Stimulated activated CD8-positive, alpha-beta memory T cell treated with anti-CD3 and anti-CD28 coated beads, Interleukin-7, amount 100 ng/mL, for 4 hours (primary cell): Measurements from ENCODE around the gene NCOA1.

Source experiments
- DNase-seq, 2 donors: peaks; one replicate each; pipeline ENCODE4 v3.0.0-alpha.2; 2020; ENCODE audit warnings: low read depth in 2 of 2

The NCOA1 gene

GRCh38 chr2:24742730-24743129 lies 251.7 kb downstream of the NCOA1 start:
- no peak for DNase-seq

DNA sequence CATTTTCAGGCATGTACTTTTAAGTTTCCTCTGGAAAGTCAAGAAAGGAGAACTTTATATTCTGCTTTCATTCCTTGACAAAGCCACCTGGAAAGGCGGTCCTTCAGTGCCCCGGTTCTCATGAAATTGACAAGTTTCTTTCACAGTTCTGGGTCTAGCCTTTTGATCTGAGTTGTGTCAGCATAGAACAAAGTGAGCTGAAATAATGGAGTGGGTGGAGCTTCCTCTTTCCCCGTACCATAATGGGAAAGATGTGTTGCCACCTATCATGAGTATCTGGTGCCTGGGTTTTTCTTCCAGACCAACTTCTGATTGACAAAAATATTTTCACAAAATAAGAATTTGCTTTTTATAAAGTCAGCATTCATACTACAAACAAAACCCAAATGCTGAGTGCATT lies 252.9 kb downstream of the NCOA1 start:
- no peak for DNase-seq

DNA sequence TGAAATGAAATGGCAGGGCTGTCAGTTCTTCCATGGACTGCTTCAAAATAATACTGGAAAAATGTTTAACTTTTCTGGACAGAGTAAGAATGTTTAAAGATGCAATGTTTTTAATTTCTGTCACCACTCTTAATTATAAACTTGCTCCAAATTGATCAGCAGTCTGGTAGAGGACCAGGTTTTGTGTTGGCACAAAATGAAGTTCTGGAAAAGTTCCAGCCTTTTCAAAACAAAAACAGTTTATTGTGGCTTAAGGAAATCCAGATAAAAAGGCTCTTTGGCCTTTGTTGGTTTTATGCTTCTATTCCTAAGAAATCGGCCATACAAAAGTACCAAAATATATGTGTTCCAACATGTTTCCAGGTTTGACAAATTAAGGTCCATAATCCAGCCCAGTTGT lies 253.3 kb downstream of the NCOA1 start:
- DNase-seq: no peak

DNA sequence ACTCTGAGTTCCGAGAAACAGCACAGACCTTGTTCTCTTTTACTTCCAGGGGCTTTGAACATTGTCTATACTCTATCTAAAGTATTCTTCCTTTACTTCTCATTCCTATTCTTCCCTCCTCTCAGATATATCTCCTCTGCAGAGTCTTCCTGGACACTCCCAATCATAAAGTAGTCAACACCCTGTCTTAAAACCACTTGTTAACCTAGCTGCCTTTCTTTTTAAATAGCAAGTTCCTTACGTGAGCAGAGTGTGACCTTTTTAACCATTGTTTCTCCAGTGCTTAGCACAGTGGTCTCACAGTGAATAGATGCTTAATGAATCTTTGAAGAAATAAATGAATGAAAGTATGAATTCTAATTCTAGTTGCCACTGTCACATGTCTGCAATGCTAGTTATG lies 254.8 kb downstream of the NCOA1 start:
- DNase-seq: no peak

GRCh38 chr2:24747299-24747698 lies 256.2 kb downstream of the NCOA1 start:
- no peak for DNase-seq

DNA sequence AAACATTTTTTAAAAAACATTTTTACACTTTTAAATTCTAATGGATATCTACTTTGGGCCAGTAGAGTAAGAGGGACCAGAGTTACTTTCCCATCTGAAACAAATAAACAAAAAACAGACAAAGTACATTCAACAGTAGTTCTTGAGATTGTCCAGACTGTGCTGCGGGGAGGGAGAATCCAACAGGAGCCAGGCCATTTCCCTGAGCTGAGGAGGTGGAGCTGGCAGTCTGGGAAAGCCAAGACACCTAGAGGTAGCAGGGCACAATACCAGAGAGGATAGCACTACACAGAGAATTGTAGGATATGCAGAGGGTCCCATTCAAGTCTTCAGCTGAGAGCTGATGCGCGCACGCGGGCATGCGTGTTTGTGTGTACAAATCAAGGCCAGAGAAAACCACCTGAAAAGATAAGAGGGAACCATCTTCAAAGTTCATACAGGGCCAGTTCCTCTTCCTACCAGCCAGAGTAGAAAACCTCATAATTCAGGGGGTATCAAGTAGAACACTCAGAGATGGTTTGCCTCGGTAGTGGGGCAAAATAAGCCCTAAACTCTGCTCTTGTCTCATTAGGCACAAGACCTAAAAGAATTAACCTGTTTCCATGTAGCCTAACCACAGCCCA lies 258.1 kb downstream of the NCOA1 start:
- no peak for DNase-seq

- DNase-seq: no peak
Observed at GRCh38 chr2:24754985-24755705, 264.1 kb downstream of the NCOA1 start.

DNA sequence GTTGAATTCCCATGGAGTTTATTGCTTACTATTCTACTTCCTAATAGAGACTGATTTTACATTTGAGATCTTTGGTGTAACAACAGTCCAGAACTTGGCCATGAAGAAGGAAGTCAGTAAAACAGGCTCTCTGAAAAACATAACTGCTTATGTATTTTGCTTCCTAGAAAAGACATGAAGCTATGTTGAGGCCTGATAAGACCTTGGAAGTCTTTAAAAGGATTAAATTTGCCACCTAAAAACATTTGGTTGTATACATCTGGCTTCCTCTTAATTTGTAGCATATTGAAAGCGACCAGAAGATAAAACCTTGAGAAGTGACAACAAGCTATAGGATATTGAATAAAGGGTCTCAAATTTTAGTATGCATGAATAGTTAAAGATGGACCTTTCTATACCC lies 265.7 kb downstream of the NCOA1 start:
- DNase-seq: no peak

DNA sequence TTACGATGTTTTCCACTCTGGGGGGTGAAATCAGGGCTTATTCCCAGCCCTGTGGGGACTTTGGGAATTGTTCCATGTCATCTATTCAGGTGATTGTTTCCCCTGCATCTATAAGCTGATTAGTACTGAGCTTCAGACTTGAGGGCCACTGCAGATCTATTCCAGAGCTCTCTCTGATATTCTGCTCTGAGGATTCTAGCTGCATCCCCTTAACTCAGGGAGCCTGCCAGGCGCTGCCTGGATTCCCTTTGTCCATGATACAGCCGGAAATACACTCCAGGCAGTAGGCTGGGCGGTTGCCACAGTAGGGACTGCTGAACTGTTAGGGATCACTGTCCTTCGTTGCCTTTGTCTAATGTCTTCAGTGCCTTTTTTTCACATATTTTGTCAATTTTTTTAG lies 270.8 kb downstream of the NCOA1 start:
- DNase-seq: no peak

GRCh38 chr2:24762518-24762917 lies 271.5 kb downstream of the NCOA1 start:
- DNase-seq: no peak

DNA sequence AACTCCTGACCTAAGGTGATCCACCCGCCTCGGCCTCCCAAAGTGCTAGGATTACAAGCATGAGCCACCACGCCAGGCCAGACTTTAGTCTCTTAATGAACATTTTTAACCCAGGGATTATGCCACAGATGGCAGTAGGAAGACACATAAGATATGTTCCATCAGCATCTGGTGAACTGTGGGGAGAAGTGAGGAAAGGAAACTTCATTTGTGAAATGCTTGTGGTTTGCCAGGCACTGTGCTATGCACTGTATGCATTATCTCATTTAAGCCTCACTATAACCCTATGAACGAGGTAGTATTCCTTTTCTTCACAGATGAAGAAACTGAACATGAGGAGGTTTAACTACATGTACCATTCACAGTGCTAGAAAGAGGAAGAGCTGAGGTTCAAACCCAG lies 272.8 kb downstream of the NCOA1 start:
- no peak for DNase-seq

- no peak for DNase-seq
Observed at GRCh38 chr2:24766609-24767008, 275.6 kb downstream of the NCOA1 start.

DNA sequence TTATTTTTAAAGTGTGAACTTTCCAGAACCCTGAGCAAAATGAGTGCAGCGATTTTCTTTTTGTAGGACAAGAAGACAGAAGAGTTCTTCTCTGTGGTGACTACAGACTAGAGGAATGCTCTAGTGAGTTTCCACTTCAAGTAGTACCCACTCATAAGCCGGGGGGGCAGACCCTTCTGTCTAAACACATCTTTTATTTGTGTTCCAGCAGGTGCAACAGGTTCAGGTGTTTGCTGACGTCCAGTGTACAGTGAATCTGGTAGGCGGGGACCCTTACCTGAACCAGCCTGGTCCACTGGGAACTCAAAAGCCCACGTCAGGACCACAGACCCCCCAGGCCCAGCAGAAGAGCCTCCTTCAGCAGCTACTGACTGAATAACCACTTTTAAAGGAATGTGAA lies 277.0 kb downstream of the NCOA1 start:
- no peak for DNase-seq

DNA sequence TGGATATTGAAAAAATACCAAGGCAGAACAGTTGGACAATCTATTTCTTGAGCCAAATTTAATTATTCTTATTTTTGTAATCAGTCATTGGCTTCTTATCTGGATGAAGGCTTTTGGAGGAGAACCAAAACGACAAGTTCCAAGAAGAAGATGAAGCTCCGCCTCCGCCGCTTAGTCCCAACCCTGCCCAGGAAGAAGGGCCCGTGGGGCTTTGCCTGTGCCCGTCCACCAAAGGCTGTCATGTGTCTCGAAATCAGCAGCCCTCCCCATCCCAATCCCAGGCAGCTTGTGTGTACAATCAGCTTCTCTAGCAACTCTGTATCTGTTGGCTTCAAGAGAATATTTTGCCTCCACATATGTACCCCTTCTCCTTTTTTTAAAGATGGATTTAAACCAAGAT lies 277.5 kb downstream of the NCOA1 start:
- DNase-seq: no peak

GRCh38 chr2:24771061-24771460 lies 280.0 kb downstream of the NCOA1 start:
- DNase-seq: no peak

GRCh38 chr2:24771764-24772586 lies 280.9 kb downstream of the NCOA1 start:
- no peak for DNase-seq

DNA sequence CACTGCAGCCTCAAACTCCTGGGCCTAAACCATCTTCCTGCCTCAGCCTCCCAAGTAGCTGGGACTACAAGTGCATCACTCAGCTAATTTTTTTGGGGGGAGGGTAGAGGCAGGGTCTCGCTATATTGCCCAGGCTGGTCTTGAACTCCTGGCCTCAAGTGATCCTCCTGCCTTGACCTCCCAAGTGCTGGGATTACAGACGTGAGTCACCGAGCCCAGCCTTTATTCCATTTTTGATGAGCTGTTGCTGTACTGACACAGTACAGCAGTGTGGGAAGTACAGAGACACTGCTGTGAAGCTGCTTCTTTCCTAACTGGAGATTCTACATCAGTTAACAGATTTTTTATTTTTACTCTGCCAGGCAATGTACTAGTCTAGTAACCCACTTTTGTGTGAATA lies 283.3 kb downstream of the NCOA1 start:
- no peak for DNase-seq

- no peak for DNase-seq
Observed at GRCh38 chr2:24779116-24779515, 288.1 kb downstream of the NCOA1 start.

DNA sequence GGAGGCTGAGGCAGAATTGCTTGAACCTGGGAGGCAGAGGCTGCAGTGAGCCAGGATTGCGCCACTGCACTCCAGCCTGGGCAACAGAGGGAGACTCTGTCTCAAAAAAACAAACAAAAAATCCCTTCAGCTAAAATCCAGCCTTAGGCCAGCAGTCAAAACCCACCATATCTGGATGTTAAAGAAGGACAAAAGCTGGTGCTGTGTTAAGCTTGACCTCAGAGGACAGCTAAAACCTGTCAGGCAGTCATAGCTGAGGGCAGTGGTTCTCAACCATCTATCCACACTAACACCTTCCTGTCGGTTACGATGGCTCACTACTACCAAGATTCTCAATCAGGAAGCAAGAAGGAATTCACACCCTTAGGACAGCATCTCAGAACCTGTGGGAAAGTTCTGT lies 292.6 kb downstream of the NCOA1 start:
- DNase-seq: no peak

GRCh38 chr2:24785671-24786321 lies 294.7 kb downstream of the NCOA1 start:
- DNase-seq: no peak

DNA sequence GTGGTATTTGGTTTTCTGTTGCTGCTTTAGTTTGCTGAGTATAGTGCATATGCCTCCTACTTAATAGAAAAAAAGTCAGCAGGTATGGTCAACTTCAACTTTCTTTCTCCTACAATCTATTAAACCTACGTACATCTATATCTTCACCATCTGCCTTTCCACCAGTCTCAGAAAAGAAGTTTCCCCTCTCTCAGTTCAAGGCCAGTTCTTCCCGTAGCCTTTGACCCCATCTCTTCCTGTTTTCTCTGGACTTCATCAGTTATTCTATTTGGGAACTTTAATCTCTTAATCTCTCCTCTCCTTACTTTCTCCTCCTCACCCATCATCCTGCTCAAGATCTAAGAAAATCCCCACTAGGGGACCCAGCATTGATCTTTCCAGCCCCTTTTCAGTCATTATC lies 296.5 kb downstream of the NCOA1 start:
- no peak for DNase-seq

DNA sequence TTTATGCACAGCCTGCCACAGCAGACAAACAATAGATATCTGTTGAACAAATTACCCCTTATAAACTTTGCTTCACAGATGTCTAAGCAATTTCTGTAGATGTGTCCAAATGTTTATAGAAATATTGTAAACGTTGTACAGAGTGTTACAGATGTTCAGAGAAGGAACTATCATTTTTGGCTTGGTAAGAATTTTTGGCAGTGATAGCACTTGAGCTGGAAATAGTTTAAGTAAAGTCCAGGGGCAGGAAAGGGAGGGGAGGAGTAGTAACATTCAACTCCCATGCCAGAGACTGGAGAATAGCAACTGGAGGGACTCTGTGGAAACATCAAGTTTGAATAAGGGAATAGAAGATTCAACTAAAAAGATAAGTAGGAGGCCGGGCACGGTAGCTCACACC lies 297.8 kb downstream of the NCOA1 start:
- no peak for DNase-seq
